Suppressor macrophage (primary cell): ENCODE measurements around the gene VPS35.
A peak's percentile ranks its signal among the peaks of the same experiment; 100 is the strongest.

Experiments used
- DNase-seq, 4 experiments: peaks; one replicate each; pipeline ENCODE4 v3.0.0-alpha.2; 2020 to 2022

The VPS35 gene

GRCh38 chr16:46612121-46612520 is 76.9 kb downstream of the VPS35 start:
- DNase-seq, result peak in 3 of 4 experiments; percentile 10 to 51 (median 37)

DNA sequence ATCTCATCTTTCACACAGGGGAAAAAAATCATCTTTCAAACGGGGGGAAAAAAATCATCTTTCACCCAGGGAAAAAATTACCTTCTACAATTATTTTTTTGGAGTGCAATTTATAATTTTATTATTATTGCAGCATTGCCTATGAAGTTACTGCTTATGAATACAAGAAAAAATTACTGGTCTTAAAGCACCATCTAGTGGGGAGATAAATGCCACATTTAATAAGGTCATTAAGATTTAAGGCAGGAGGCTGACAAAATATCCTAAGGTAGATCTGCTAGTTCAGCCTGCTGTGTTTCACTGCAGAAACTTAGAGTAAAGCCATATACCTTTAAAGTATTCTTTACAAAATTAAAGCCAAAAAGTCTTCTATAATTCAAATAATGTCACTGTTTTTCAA is 81.4 kb downstream of the VPS35 start:
- DNase-seq, result peak in 3 of 4 experiments; percentile 10 to 69 (median 65)

GRCh38 chr16:46606231-46606630 is 82.7 kb downstream of the VPS35 start:
- DNase-seq, result no peak
